Lung (tissue), 12 donors: Measurements from ENCODE around the gene CYTH1. TPM values are rescaled to one million over a fixed set of nuclear protein-coding genes. Genes with fewer than 3 reads are reported as not detected.

Experiments used
- ATAC-seq: fragments of 200-7000 bp; cut with Tn5 transposase; one replicate; pipeline ENCODE4 v1.9.1; 2020; ENCODE audit warnings: moderate number of reproducible peaks; ENCODE audit not compliant: insufficient read depth, low FRiP score
- DNase-seq, 3 donors: peaks; one replicate each; pipeline ENCODE4 v3.0.0-alpha.2; 2013 to 2017
- H3K27ac ChIP-seq, 2 donors: one replicate each; pipeline ENCODE4 v1.5.1; 2013; ENCODE audit warnings: mild to moderate bottlenecking in 2 of 2, moderate library complexity in 2 of 2, control low read depth in 1 of 2, inconsistent platforms in 1 of 2, low read depth in 1 of 2, low read length in 1 of 2
- H3K27me3 ChIP-seq, 3 donors: one replicate each; pipeline ENCODE4 v1.5.1; 2013; ENCODE audit warnings: low read length in 2 of 3; ENCODE audit not compliant: control insufficient read depth in 3 of 3, insufficient read depth in 3 of 3
- H3K36me3 ChIP-seq, 4 donors: one replicate each; pipeline ENCODE4 v1.5.1; 2013; ENCODE audit warnings: low read length in 4 of 4, mild to moderate bottlenecking in 1 of 4, moderate library complexity in 1 of 4; ENCODE audit not compliant: control insufficient read depth in 4 of 4, insufficient read depth in 4 of 4
- H3K4me1 ChIP-seq, 5 donors: one replicate each; pipeline ENCODE4 v1.5.1; 2013; ENCODE audit warnings: low read length in 5 of 5, mild to moderate bottlenecking in 2 of 5, moderate library complexity in 1 of 5; ENCODE audit not compliant: control insufficient read depth in 5 of 5, insufficient read depth in 5 of 5
- H3K4me3 ChIP-seq: one replicate; pipeline ENCODE4 v1.5.1; 2013; ENCODE audit warnings: mild to moderate bottlenecking, control low read depth, moderate library complexity
- H3K9ac ChIP-seq, 2 donors: one replicate each; pipeline ENCODE4 v1.5.1; 2013; ENCODE audit warnings: low read length in 2 of 2, control low read depth in 1 of 2; ENCODE audit not compliant: insufficient read depth in 1 of 2
- H3K9me3 ChIP-seq, 4 donors: one replicate each; pipeline ENCODE4 v1.5.1; 2013; ENCODE audit warnings: low read length in 3 of 4, mild to moderate bottlenecking in 1 of 4, moderate library complexity in 1 of 4; ENCODE audit not compliant: control insufficient read depth in 4 of 4, insufficient read depth in 3 of 4
- CTCF ChIP-seq: IDR thresholded peaks from 2 replicates; pipeline ENCODE4 v1.5.1; 2012; ENCODE audit warnings: mild to moderate bottlenecking; ENCODE audit errors: control extremely low read depth, extremely low read depth
- WGBS, 2 donors: extraction: QIAGEN DNeasy Blood & Tissue Kit; methylation state at CpG; one replicate each; pipeline ENCODE4 v1.1.7; 2013; 5-methylcytosine and 5-hydroxymethylcytosine counted together
- polyA plus RNA-seq, 2 donors: library from polyadenylated mRNA; stranded (reverse); fragments of 200-250 nt; gene quantifications; one replicate each; pipeline ENCODE4 v1.2.1, GENCODE V29; 2013
- total RNA-seq, 2 donors: library from RNA; depleted of rRNA in 1 of 2; stranded (reverse); fragments of >200 nt in 1 of 2; gene quantifications; one replicate each; pipeline ENCODE4 v1.2.1, GENCODE V29; 2014 to 2021
- donor health status: control.
- donor health status: control.
- donor health status: Bipolar disorder and iron deficiency.
- donor health status: healthy.
- donor health status: DM: yes; HTN: yes; CAD: no.

Gene CYTH1
- total and polyA plus RNA-seq, 4 donors: 50.5 to 97.2 (median 76.0) TPM

- ATAC-seq: no peak
- TF ChIP-seq CTCF: no peak
Measured at GRCh38 chr17:78697554-78698343, 84.3 kb downstream of the CYTH1 start.

DNA sequence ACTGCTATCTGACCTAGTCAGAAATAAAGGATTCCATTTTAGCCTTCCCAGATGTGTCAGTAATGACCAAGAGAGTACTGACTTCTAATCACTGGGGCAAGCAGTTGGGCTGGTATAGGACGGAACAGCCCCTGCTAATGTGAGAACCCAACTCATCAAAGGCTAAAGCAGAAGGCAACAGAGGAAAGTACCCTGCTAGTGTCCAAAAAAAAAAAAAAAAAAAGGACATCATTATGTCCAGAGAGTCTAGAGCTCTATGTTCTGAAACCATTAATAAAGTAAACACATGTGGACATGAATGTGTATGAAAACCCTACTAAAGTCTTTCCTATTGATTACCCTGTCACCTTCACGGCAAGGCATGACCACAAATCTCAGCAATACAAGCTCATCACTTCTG lies 85.0 kb downstream of the CYTH1 start:
- no peaks in the 10 kb centered on the region for H3K9me3 ChIP-seq
- peaks cover 20 to 47% (median 38%) of the 10 kb centered on the region in 4 donors for H3K36me3 ChIP-seq
- ATAC-seq (no peak), DNase-seq (no peak)
- no peak overlapping the region for H3K4me3 ChIP-seq
- no peaks in the 10 kb centered on the region for H3K27me3 ChIP-seq
- H3K4me1 ChIP-seq: no peaks in the 10 kb centered on the region
- H3K27ac ChIP-seq: no peak overlapping the region
- no peak for TF ChIP-seq CTCF
- no peak overlapping the region for H3K9ac ChIP-seq
- WGBS, 2 donors: 94 to 96% methylated on average over 2 of the region's 2 CpGs

More at GRCh38 chr17:78697554-78698343, 84.3 kb downstream of the CYTH1 start:
- H3K36me3 ChIP-seq: peaks cover 20 to 47% (median 35%) of the 10 kb centered on the region in 4 donors
- no peak overlapping the region for H3K4me3 ChIP-seq
- no peaks in the 10 kb centered on the region for H3K9me3 ChIP-seq
- H3K27me3 ChIP-seq: no peaks in the 10 kb centered on the region
- H3K4me1 ChIP-seq: no peaks in the 10 kb centered on the region
- DNase-seq: no peak
- H3K27ac ChIP-seq: no peak overlapping the region
- H3K9ac ChIP-seq: no peak overlapping the region
- 92% methylated on average over 25 of the region's 25 CpGs for WGBS, 2 donors

GRCh38 chr17:78696016-78696982 lies 85.8 kb downstream of the CYTH1 start:
- Histone ChIP-seq H3K9ac (no peak overlapping the region), H3K36me3 (peaks cover 17 to 43% (median 35%) of the 10 kb centered on the region in 4 donors), H3K9me3 (no peaks in the 10 kb centered on the region), H3K27ac (no peak overlapping the region), H3K4me3 (no peak overlapping the region), H3K4me1 (no peaks in the 10 kb centered on the region), H3K27me3 (no peaks in the 10 kb centered on the region)
- no peak for TF ChIP-seq CTCF
- no peak for ATAC-seq
- 76 to 84% methylated on average over 10 of the region's 10 CpGs for WGBS, 2 donors
- DNase-seq: no peak
